ENCODE data around the gene BICRA.
"Not testable (repeated sequence)": the region's sequence is repeated elsewhere in the genome, so short reads cannot be mapped to it uniquely, and the experiment has no call there.

Gene BICRA

DNA sequence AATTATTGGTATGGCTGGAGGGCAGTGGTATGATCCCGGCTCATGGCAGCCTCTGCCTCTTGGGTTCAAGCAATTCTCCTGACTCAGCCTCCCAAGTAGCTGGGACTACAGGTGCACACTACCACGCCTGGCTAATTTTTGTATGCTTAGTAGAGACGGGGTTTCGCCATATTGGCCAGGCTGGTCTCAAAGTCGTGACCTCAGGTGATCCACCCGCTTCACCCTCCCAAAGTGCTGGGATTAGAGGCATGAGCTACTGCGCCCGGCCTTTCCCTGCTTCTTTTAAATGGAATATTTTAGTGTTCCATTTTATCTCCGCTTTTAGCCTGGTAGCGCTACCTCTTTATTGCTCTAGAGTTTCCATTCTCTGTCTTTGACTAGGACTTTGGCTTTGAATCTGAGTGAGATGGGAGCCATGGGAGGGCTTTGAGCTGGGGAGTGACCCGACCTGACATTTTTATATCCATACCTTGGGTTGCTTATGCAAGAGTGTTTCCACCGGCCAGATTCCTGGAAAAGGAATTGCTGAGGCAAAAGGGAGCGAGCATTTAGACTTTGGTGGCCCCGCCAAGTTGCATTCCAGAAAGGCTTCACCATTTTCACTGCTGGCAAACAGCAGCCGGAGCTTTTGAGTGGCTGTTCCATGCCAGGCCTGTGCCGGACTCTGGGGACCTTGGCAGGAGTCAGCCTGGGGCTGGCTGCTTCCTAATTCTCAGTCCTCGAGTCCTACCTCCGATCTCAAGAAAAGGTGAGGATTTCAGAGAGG is 22.9 kb downstream of the BICRA start:
- no peak for DNase-seq (ENCODE audit: low read depth)

- DNase-seq (ENCODE audit: low read depth) = no peak
Observed at GRCh38 chr19:47633517-47633916, 24.6 kb downstream of the BICRA start.

GRCh38 chr19:47633996-47634395 is 25.1 kb downstream of the BICRA start:
- DNase-seq (ENCODE audit: low read depth) = no peak

DNA sequence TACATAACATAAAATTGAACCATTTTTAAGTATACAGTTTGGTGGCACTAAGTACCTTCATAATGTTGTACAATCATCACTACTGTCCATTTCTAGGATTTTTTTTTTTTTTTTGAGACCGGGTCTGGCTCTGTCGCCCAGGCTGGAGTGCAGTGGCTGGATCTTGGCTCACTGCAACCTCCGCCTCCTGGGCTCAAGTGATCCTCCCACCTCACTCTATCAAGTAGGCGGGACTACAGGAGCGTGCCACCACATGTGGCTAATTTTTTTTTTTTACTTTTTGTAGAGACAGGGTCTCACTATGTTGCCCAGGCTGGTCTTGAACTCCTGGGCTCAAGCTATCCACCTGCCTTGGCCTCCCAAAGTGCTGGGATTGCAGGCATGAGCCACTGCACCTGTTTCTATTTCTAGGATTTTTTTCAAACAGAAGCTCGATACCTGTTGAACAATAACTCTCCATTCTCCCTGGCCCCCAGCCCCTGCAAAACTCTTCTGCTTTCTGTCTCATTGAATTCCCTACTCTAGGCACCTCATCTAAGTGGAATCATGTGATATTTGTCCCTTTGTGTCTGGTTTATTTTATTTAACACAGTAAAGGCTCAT is 26.3 kb downstream of the BICRA start:
- not testable (repeated sequence) for DNase-seq (ENCODE audit: low read depth)

DNA sequence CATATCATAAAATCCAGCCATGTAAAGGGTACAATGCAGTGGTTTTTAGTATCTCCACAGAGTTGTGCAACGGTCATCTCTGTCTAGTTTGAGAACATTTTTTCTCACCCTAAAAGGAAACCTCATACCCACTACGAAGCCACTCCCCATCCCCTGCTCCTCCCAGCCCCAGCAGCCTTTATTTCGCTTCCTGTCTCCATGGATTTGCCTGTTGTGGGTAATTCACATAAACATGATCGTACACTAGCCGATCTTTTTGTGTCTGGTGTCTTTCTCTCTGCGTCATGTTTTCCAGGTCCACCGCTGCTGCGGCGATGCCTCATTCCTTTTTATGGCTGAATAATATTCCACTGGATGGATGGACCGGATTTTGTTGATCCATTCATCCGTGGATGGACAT is 28.6 kb downstream of the BICRA start:
- no peak for DNase-seq (ENCODE audit: low read depth)

DNA sequence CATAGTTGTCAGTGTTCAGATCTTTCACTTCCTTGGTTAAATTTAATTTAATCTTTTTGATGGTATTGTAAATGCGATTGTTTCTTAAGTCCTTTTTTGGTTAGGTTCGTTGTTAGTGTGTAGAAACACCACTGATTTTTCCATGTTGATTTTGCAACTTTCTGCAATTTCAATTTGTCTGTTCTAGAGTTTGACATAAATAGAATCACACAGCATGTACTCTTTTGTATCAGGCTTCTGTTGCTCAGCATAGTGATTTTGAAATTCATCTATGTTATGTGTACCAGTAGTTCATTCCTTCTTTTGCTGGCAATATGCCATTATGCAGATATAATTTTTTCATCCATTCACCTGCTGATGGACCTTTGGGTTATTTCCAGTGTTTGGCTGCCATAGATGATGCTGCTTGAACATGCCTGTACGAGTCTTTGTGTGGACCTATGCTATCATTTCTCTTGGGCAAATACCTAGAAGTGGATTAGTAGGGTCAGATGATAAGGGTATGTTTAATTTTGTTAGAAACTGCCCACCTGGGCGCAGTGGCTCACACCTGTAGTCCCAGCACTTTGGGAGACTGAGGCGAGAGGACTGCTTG is 33.1 kb downstream of the BICRA start:
- DNase-seq (ENCODE audit: low read depth) = no peak

DNA sequence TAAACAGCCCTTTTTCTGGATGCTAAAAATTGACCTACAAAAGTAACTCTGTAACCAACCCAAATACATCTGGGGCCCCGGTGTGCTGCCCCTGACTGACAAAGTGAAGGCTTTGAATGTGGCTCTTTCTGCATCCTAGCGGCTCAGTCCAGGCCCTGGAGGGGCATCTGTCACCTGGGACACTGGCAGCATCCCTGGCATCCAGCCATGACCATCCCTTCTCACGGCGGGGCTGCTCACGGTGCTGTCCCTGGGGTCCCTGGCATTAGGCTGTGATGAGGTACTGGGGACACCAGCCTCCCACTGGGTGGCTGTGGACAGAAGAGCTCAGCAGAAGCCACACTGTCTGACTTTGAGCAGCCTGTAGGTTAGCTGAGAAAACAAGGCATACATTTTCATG is 34.3 kb downstream of the BICRA start:
- DNase-seq (ENCODE audit: low read depth) = no peak

- DNase-seq (ENCODE audit: low read depth) = no peak
Observed at GRCh38 chr19:47644199-47644598, 35.3 kb downstream of the BICRA start.

- no peak for DNase-seq (ENCODE audit: low read depth)
Observed at GRCh38 chr19:47644743-47645482, 36.0 kb downstream of the BICRA start.

GRCh38 chr19:47646924-47647323 is 38.0 kb downstream of the BICRA start:
- DNase-seq (ENCODE audit: low read depth) = no peak

- no peak for DNase-seq (ENCODE audit: low read depth)
Observed at GRCh38 chr19:47649588-47649987, 40.7 kb downstream of the BICRA start.

GRCh38 chr19:47650700-47651099 is 41.8 kb downstream of the BICRA start:
- DNase-seq (ENCODE audit: low read depth) = no peak

GRCh38 chr19:47651132-47651531 is 42.2 kb downstream of the BICRA start:
- no peak for DNase-seq (ENCODE audit: low read depth)

DNA sequence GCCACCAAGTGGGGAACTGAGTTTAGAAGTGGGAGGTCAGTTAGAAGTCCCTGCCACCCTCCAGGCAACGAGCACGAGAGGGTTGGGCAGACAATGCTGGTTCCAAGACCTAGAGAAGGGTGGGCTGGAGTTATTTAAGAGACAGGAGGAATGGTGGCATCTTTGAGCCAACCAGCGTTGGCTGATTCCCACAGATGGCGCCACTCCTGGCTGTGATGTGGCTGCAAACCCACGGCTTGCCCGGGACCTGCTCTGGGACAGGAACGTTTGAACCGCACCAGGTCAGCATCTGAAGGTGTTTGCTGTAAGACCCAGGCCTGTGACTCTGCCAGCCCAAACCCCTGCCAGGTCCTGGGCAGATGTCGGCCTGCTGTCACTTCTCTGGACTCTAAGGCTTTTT is 42.8 kb downstream of the BICRA start:
- no peak for DNase-seq (ENCODE audit: low read depth)

- DNase-seq (ENCODE audit: low read depth) = no peak
Observed at GRCh38 chr19:47652285-47652684, 43.4 kb downstream of the BICRA start.

DNA sequence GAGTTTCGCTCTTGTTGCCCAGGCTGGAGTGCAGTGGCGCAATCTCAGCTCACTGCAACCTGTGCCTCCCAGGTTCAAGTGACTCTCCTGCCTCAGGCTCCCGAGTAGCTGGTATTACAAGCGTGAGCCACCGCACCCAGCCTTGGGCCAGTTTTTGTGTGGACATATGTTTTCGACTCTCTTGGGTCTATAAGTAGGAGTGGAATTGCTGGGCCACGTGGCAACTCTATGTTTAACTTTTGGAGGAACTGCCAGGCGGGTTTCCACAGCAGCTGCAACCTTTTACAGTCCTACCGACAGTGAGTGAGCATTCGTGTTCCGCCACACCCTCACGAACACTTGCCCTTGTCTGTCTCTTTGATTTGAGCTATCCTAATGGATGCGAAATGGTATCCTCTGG is 44.9 kb downstream of the BICRA start:
- no peak for DNase-seq (ENCODE audit: low read depth)

GRCh38 chr19:47657719-47658118 is 48.8 kb downstream of the BICRA start:
- no peak for DNase-seq (ENCODE audit: low read depth)

- DNase-seq (ENCODE audit: low read depth) = no peak
Observed at GRCh38 chr19:47658431-47659348, 49.8 kb downstream of the BICRA start.

- DNase-seq (ENCODE audit: low read depth) = no peak
Observed at GRCh38 chr19:47660435-47660832, 51.5 kb downstream of the BICRA start.

- no peak for DNase-seq (ENCODE audit: low read depth)
Observed at GRCh38 chr19:47661161-47661560, 52.2 kb downstream of the BICRA start.

DNA sequence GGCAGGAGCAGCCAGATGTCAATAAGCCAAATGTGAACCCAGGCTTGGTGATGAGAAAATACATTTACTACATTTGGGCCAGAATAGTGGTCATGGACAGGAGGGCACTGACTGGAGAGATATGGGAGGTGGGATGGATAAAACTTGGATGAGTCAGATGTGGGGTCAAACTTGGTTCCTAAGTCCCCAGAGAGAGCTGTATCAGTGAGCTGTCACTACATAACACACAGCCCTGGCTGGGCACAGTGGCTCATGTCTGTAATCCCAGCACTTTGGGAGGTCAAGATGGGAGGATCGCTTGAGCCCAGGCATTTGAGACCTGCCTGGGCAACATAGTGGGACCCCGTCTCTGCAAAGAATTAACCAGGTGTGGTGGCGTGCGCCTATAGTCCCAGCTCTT is 52.7 kb downstream of the BICRA start:
- no peak for DNase-seq (ENCODE audit: low read depth)

GRCh38 chr19:47663435-47663910 is 54.5 kb downstream of the BICRA start:
- DNase-seq (ENCODE audit: low read depth) = no peak

Data from stimulated activated CD8-positive, alpha-beta memory T cell treated with anti-CD3 and anti-CD28 coated beads, Interleukin-4, amount 100 ng/mL, for 24 hours (primary cell).